Endodermal cell (in vitro differentiated cells): Measurements from ENCODE around the gene ANKH. TPM values are rescaled to one million over a fixed set of nuclear protein-coding genes. Genes with fewer than 3 reads are reported as not detected.
A peak's percentile ranks its signal among the peaks of the same experiment; 100 is the strongest.

Experiments used
- DNase-seq: peaks from one replicate; pipeline ENCODE4 v3.0.0-alpha.2; 2017
- H3K27ac ChIP-seq: 2 replicates; pipeline ENCODE4 v1.5.1; 2013; ENCODE audit warnings: mild to moderate bottlenecking, low read depth, low read length, moderate library complexity
- H3K27me3 ChIP-seq: 2 replicates; pipeline ENCODE4 v1.6.1; 2013; ENCODE audit warnings: mild to moderate bottlenecking, low read length, moderate library complexity; ENCODE audit not compliant: insufficient read depth, control insufficient read depth, poor library complexity, severe bottlenecking
- H3K36me3 ChIP-seq: 2 replicates; pipeline ENCODE4 v1.7.0; 2013; ENCODE audit warnings: mild to moderate bottlenecking, low read length, moderate library complexity; ENCODE audit not compliant: control insufficient read depth, insufficient read depth
- H3K4me1 ChIP-seq: one replicate; pipeline ENCODE4 v1.7.0; 2013; ENCODE audit warnings: low read length; ENCODE audit not compliant: control insufficient read depth, insufficient read depth
- H3K4me3 ChIP-seq: 2 replicates; pipeline ENCODE4 v1.5.1; 2013; ENCODE audit warnings: mild to moderate bottlenecking, low read length, moderate library complexity
- H3K9ac ChIP-seq: 2 replicates; pipeline ENCODE4 v1.6.1; 2013; ENCODE audit warnings: mild to moderate bottlenecking, low read length, moderate library complexity; ENCODE audit not compliant: poor library complexity, severe bottlenecking; ENCODE audit errors: extremely low read depth
- H3K9me3 ChIP-seq: 2 replicates; pipeline ENCODE4 v1.6.1; 2013; ENCODE audit warnings: mild to moderate bottlenecking, low read length, moderate library complexity; ENCODE audit not compliant: control insufficient read depth
- H3K27ac Mint-ChIP-seq: 2 replicates; pipeline ENCODE4 v1.8.0; 2020; ENCODE audit warnings: mixed read lengths
- H3K27me3 Mint-ChIP-seq: 2 replicates; pipeline ENCODE4 v1.8.0; 2021; ENCODE audit warnings: mild to moderate bottlenecking, mixed read lengths; ENCODE audit not compliant: insufficient read depth
- H3K36me3 Mint-ChIP-seq: 2 replicates; pipeline ENCODE4 v1.8.0; 2020; ENCODE audit warnings: low read depth, mixed read lengths
- H3K4me1 Mint-ChIP-seq: 2 replicates; pipeline ENCODE4 v1.8.0; 2020; ENCODE audit warnings: mixed read lengths
- H3K4me3 Mint-ChIP-seq: 2 replicates; pipeline ENCODE4 v1.8.0; 2020; ENCODE audit warnings: mild to moderate bottlenecking, moderate library complexity, mixed read lengths
- H3K9me3 Mint-ChIP-seq: 2 replicates; pipeline ENCODE4 v1.8.0; 2020; ENCODE audit warnings: mild to moderate bottlenecking, mixed read lengths
- CTCF ChIP-seq: fragments of 200-600 bp; sonication (generic); conservative IDR thresholded peaks from 2 replicates; pipeline ENCODE4 v1.5.0; 2021; ENCODE audit warnings: antibody characterized with exemption, mild to moderate bottlenecking
- WGBS, 2 experiments: methylation state at CpG; one replicate each; pipeline versions ENCODE4 v1.1.5 to v1.1.7; 2013; ENCODE audit warnings: missing lambda C conversion rate in 2 of 2, mixed read lengths in 1 of 2; ENCODE audit not compliant: insufficient coverage in 1 of 2, insufficient read length in 1 of 2; 5-methylcytosine and 5-hydroxymethylcytosine counted together
- total RNA-seq, 2 donors: library from RNA; stranded (reverse); fragmentation: NEBNext Ultra II Directional in 1 of 2; extraction: Animal tissue kit (Norgen Biotek cat#: 25700) in 1 of 2; gene quantifications; 2 replicates in 1 of 2; 3 replicates in 1 of 2; pipeline ENCODE4 v1.2.1, GENCODE V29; 2021

The ANKH gene
- total RNA-seq, 2 donors from 2014 or later: 26.5 to 43.4 TPM

GRCh38 chr5:14686517-14686916 lies 185.1 kb downstream of the ANKH start:
- Histone ChIP-seq H3K27ac (no peak overlapping the region), H3K36me3 (peaks cover 76% of the 10 kb centered on the region), H3K27me3 (no peaks in the 10 kb centered on the region), H3K4me1 (no peaks in the 10 kb centered on the region), H3K9ac (no peak overlapping the region), H3K4me3 (no peak overlapping the region), H3K9me3 (peaks cover 17% of the 10 kb centered on the region)
- Mint-ChIP-seq H3K27ac (no peak overlapping the region), H3K36me3 (peaks cover 68% of the 10 kb centered on the region), H3K27me3 (no peaks in the 10 kb centered on the region), H3K4me1 (no peaks in the 10 kb centered on the region), H3K9me3 (peaks cover 5% of the 10 kb centered on the region), H3K4me3 (no peak overlapping the region)
- DNase-seq: no peak
- no peak for TF ChIP-seq CTCF

- Mint-ChIP-seq H3K36me3 (peaks cover 66% of the 10 kb centered on the region), H3K4me1 (no peaks in the 10 kb centered on the region), H3K27ac (peak overlapping the region; percentile 22), H3K4me3 (no peak overlapping the region), H3K9me3 (peaks cover 5% of the 10 kb centered on the region), H3K27me3 (no peaks in the 10 kb centered on the region)
- H3K9ac ChIP-seq: no peak overlapping the region
- 53 to 79% methylated on average over 5 to 6 of the region's 6 CpGs for WGBS, 2 experiments
- H3K27ac ChIP-seq: no peak overlapping the region
- peak; percentile 69 for DNase-seq
- peaks cover 76% of the 10 kb centered on the region for H3K36me3 ChIP-seq
- H3K9me3 ChIP-seq: peaks cover 17% of the 10 kb centered on the region
- no peaks in the 10 kb centered on the region for H3K4me1 ChIP-seq
- H3K27me3 ChIP-seq: no peaks in the 10 kb centered on the region
- no peak overlapping the region for H3K4me3 ChIP-seq
- peak; percentile 80 for TF ChIP-seq CTCF
Measured at GRCh38 chr5:14685757-14686156, 185.8 kb downstream of the ANKH start.

- Mint-ChIP-seq H3K36me3 (peaks cover 62% of the 10 kb centered on the region), H3K27me3 (no peaks in the 10 kb centered on the region), H3K27ac (peak overlapping the region; percentile 14), H3K9me3 (no peaks in the 10 kb centered on the region), H3K4me3 (no peak overlapping the region), H3K4me1 (no peaks in the 10 kb centered on the region)
- no peak for TF ChIP-seq CTCF
- Histone ChIP-seq H3K9ac (no peak overlapping the region), H3K36me3 (peaks cover 75% of the 10 kb centered on the region), H3K27me3 (no peaks in the 10 kb centered on the region), H3K4me1 (no peaks in the 10 kb centered on the region), H3K4me3 (no peak overlapping the region), H3K9me3 (peaks cover 7% of the 10 kb centered on the region), H3K27ac (no peak overlapping the region)
- 89 to 100% methylated on average over 5 of the region's 5 CpGs for WGBS, 2 experiments
- no peak for DNase-seq
Measured at GRCh38 chr5:14684757-14685156, 186.8 kb downstream of the ANKH start.
